Skeletal muscle cell (primary cell): ENCODE results near the gene STT3B.

Experiments used
- DNase-seq: peaks from one replicate; pipeline ENCODE4 v3.0.0-alpha.2; 2010; ENCODE audit warnings: low read depth
- H3K4me3 ChIP-seq: 2 replicates; pipeline ENCODE4 v1.5.1; 2011; ENCODE audit warnings: low read depth, mild to moderate bottlenecking, control low read depth, low read length, moderate library complexity

Gene STT3B

DNA sequence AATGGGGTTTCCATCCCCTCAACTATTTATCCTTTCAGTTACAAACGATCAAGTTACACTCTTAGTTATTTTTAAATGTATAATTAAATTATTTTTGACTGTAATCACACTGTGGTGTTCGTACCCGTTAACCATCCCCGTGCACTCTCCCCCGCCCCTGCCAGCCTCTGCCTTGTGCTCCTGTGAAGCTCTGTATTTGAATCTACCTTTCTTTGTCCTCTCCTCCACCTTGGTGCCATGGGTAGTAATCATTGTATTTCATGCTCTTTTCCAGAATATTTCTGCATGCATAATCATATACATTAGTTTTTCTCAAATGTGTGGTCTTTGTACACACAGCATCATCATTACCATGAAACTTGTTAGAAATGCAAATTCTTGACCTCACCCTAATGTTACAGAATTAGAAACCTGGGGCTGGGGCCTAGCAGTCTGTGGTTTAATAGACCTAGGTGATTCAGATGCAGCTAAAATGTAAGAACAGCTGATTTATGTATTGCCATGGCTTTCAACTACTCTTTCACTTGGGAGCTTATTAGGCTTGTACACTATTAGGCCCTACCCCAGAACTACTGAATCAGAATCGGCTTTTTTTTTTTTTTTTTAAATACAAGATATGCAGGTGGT is 91.5 kb downstream of the STT3B start:
- no peak overlapping the region for H3K4me3 ChIP-seq
- no peak for DNase-seq

DNA sequence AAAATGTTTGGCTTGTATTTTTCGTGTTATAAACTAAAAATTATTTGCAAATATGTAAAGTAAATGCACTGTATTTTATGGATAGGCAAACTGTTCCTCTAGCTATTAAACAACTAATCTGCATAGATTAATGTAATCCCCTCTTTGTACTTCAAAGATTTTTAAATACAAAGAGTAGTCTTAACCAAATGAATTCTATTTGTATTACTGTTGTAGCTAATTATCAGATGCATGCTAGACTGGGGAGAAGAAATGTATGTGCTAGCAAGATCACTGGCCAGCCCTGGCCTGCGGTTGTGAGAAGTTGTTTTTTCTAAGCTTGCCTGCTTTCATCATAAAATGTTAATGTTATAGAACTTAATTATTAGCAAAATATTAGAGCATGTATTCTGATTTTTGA is 92.6 kb downstream of the STT3B start:
- no peak overlapping the region for H3K4me3 ChIP-seq

DNA sequence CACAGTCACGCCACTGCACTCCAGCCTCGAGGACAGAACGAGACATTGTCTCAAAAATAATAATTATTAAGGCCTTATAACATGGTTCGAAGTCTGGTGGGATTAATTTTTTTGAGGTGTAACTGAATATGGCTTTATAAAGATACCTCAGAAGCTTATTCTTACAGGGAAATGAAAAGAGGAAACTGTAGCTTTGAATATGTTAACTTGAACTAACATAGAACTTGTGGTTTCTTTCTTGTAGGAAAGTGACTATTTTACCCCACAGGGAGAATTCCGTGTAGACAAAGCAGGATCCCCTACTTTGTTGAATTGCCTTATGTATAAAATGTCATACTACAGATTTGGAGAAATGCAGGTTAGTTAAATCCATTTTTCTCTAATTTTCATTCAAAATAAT is 96.3 kb downstream of the STT3B start:
- no peak for DNase-seq

More for the DNA sequence above, 92.6 kb downstream of the STT3B start:
- no peak for DNase-seq

DNA sequence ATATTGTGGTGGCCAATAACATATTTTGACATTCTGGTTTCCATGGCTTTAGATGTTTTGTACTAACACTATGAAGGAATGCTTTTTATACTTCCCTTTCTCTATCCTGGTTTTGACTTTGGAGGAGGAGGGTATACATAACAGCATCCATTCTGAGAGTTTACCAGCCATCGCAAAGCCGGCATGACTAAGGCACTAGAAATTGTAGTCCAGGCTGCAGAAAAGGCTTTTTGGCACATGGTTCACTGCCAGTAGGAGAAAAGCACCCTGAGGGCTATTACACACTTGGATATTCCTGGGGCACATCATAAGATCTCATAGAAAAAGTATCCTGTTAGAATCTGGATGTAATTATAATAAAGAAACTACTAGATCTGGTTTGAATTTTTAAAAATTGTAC is 101.8 kb downstream of the STT3B start:
- no peak for DNase-seq
- no peak overlapping the region for H3K4me3 ChIP-seq

More for the DNA sequence above, 96.3 kb downstream of the STT3B start:
- no peak overlapping the region for H3K4me3 ChIP-seq

DNA sequence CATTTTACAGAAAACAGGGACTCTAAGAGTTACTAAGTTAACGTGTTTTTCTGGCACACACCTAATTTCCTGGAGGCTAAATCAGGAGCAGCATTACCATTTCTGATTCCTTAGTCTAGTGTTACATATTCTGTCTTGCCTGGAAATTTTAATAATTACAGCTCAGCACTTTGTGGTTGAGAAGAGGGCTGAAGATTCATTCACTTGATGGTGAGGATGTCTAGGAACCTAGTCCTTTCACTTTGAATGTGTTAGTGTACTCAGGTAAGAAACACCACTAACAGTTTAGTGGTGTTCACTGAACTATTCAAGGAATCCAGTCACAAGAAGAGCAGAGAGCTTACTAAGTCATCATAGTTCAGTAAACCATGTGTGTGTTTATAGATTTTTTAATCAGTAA is 102.8 kb downstream of the STT3B start:
- H3K4me3 ChIP-seq, result no peak overlapping the region
- no peak for DNase-seq

DNA sequence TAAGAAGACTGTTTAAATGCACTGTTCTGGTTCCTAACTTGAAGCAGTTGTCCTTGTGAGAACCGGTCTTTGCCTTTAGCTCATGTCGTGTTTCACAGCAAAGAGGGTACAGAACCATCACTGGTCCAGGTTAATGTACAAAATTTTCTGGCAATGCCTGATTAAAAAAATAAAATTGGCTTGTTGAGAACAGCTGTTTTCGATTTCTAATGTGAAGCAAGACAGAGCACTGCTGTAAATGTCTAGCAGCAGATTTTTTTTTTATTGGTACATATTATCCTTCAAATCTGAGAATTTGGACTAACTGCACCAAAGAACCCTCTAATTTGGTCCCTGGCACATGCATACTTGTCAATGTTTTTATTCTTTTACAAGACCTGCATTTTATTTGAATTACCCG is 103.3 kb downstream of the STT3B start:
- DNase-seq, result no peak
- no peak overlapping the region for H3K4me3 ChIP-seq

DNA sequence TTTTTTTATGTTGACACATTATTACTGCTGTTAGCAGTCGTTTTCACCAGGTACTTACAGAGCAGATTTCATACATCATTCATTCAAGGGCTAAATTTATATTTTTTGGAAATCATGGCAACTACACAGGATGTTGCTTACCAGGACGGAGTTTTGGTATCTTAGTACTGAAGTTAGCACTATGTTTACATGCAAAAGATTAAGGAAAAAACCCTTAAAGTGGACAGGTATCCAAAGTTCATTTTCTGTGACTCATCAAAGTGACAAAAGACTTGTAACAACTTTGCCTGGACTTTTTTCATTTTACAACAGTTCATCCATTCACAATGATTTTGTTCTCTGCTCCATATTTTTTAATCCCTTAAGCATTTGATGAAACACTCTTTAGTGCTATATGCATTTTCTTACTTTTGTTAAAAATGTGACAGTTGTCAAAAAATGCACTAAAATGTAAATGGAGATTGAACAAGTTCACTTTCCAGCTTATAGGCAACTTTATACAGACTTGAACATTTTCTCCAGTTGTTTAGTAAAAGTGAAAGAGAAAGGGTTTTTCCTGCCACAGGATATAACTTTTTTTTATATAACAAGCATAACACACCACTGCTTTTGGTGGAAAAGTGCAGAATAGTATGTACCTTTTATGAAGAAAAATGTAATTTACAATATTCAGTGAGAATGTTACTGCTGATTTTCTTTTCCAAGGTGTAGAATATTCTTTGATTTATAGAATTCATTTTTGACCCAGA is 104.1 kb downstream of the STT3B start:
- no peak for DNase-seq
- H3K4me3 ChIP-seq, result no peak overlapping the region

DNA sequence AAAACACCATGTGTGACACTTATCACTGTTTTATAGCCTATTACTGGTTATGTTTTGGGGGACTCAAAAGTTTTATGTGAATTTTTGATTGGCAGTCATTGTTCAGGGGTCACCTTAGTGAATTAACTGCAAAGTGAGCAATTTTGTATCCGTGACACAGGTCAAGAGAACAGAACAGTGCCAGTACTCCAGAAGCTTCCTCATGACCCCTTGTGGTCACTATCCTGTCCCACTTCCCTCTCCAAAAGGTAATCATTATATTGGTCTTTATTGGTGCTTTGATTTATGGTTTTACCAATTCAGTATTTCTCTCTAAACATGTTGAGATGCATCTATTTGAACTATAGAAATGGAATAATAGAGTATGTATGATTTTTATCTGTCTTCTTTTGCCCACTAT is 107.1 kb downstream of the STT3B start:
- no peak overlapping the region for H3K4me3 ChIP-seq
- no peak for DNase-seq

DNA sequence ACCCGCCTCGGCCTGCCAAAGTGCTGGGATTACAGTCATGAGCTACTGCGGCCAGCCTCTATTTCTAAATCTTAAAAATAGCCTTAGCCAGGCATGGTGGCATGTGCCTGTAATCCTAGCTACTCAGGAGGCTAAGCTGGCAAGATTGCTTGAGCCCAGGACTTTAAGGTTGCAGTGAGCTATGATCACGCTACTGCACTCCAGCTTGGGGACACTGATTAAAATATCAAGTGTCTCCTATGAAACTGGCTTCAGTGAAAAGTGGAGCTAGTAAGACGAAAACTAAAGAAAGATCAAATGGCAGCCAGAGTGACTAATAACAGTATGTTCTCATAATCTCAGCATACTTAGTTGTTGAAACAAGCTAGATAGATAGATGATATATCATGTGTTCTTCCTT is 112.5 kb downstream of the STT3B start:
- no peak for DNase-seq
- no peak overlapping the region for H3K4me3 ChIP-seq

DNA sequence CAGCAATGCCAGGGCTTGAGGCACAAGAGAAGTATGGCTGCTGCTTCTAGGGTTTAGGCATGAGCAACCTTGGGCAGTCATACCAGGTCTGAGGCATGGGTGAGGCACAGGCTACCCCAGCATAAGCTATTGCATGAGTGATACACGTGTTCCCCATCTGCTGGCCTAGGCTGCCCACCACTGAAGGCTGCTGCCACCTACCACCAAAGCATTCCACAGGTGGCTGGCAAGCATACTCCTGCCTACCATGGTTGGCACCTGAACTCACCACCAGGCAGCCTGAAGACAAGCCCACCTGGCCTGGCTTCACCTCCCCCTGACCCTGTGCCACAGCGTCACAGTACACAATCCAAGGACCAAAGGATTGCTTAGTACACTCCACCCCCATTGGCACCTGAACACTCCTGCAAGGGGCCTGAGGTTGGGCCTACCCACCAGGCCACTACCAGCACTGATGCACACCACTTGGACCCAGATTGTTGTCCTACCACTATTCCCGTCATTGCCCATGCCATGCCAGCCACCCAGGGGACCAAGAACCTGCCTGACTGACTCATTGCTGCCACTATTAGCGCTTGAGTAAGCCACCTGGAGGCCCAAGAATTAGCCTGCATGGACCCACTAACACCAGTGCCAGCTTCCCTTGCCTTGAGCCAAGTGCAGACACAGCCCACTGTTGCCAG is 115.7 kb downstream of the STT3B start:
- DNase-seq, result no peak
- H3K4me3 ChIP-seq, result no peak overlapping the region

DNA sequence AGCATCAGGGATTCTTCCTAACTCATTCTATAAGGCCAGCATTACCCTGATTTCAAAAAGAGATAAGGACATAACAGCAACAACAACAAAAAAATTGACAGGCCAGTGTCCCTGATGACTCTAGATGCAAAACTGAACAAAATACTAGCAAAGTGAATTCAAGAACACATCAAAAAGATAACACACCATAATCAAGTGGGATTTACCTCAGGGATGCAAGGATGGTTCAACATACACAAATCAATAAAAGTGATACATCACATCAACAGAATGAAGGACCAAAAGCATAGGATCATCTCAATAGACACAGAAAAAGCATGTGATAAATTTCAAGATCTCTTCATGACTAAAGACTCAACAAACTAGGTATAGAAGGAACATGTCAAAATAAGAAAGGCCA is 119.6 kb downstream of the STT3B start:
- DNase-seq, result no peak
- no peak overlapping the region for H3K4me3 ChIP-seq

DNA sequence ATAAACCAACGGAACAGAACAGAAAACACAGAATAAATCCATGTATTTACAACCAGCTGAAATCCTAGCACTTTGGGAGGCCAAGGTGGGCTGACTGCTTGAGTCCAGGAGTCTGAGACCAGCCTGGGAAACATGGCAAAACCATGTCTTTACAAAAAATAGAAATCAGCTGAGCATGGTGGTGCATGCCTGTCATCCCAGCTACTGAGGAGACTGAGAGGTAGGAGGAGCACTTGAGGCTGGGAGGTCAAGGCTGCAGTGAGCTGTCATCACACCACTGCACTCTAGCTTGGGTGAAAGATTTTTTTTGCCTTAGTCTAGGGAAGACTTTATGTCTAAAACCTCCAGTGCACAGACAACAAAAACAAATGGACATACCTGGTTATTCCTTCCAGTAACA is 120.7 kb downstream of the STT3B start:
- no peak overlapping the region for H3K4me3 ChIP-seq
- DNase-seq, result no peak

DNA sequence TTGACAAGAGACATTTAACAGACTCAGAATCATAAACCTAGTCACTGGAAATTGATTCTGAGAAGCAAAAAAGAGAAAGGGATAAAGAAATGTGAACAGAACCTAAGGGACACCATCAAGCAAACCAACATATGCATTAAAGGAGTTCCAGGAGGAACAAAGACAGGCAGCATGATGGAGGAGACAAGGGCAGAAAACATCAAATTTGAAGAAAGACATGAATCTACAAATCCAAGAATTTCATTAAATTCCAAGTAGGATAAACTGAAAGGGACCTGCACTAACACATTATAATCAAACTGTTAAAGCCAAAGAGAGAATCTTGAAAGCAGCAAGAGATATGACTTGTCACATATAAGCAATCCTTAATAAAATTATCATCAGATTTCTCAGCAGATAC is 122.3 kb downstream of the STT3B start:
- H3K4me3 ChIP-seq, result no peak overlapping the region
- DNase-seq, result no peak

DNA sequence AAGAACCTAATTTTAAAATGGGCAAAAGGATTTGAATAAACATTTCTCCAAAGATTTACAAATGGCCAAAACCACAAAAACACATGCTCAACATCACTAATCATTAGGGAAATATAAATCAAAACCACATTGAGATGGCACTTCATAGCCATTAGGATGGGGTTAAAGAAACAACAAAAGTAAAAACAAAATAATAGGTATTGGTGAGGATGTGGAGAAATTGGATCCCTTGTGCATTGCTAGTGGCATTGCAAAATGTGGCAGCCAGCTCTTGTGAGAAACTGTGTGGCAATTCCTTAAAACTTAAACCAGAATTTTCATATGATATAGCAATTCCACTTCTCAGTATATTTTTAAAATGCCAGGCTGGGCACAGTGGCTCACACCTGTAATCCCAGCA is 126.5 kb downstream of the STT3B start:
- no peak for DNase-seq
- no peak overlapping the region for H3K4me3 ChIP-seq

DNA sequence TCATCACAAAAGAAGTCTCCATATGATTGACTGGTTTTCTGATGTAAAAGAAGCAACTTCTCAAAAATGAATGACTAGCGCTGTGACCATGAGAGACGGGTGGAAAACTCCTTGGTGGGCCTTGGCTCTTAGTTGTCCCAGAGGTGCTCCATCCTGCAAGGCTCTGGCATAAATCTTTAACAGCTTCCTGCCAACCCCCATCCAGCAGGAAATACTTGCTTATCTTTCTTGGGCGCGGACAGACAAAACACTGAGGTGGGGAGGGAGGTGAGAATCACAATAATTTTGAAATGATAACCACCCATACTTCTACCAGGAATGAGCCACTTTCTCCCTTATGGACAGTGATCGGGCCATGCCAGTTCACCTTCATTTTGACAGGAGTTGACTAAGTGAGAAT is 128.6 kb downstream of the STT3B start:
- DNase-seq, result no peak
- H3K4me3 ChIP-seq, result no peak overlapping the region

DNA sequence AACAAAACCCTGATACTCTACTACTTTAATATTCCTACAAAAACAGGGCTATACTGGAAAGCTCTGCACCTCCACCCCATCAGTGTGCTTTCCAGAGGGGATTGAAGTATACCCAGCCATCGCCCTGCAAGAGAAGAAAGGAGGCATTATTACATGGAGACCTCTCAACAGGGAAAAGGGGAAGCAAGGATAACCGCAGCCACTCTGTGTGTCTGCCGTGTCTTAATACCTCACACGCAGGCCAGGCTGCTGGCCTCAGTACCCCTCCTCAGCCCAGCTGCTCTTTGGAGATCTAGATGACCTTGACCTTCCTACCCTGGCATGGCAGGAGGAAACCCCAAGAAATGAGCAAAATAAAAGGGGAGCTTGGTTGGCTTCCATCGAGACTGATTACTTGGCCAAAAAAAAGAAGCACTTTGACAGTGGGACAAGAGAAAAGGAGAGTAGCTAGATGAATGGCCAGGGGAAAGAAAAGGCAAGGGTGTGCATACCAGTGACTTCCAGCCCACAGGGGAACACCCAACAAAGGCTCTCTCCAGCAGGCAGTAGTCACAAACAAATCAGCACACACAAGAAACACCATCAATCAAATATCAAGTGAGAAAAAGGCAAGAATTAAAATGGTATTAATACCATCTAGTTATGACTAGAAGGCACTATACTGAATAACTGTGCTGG is 129.4 kb downstream of the STT3B start:
- no peak for DNase-seq
- no peak overlapping the region for H3K4me3 ChIP-seq

DNA sequence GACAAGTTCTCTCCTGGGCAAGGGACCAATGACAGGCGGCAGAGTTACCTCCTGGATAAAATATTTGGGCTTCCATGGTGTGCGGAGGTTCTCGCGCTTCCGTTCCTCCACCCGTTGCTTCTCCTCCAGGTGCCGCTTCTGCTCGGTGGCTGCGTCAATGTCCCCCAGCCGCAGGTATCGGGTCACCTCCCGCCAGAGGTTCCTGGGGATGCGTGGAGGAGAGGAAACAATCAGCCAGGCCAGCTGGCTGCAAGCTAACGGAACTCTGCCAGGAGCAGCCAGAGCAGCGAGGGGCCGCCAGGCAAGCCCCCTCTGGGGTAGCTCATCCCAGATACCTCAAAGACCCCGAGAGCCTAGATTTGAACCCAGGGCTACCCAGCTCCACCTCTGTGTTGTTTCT is 131.3 kb downstream of the STT3B start:
- no peak overlapping the region for H3K4me3 ChIP-seq
- DNase-seq, result no peak

DNA sequence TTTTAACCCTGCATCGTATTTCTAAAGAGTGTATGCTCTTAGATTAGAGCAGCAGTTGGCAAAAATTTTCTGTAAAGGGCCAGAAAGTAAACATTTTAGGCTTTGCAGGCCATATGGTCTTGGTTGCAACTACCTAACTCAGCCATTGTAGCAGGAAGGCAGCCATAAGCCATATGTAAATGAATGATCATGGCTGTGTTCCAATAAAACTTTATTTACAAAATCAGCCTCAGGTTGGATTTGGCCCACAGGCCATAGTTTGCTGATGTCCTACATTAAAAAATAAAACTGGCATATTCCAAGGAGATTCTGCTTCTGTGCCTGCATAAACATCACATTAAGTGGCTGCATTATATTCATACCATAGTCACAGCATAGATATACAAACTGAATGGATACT is 134.9 kb downstream of the STT3B start:
- DNase-seq, result no peak
- H3K4me3 ChIP-seq, result no peak overlapping the region

DNA sequence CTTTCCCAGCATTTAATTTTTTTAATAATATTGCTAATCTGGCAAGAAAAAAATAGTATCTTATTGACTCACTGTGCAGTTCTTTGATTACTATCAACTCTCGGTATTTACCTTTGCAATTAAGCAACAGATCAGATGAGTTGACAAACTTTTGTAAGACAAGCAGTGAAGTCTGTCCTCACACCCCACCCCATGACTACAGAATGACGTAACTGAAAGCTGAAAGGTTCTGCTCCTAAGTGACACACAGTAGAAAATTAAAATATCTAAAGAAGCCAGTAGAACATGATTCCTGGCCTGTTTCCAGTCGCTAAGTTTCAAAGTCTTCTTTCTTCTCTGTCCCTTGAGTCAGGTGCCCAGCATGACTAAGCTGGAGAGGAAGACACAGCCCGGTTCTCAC is 135.5 kb downstream of the STT3B start:
- no peak for DNase-seq
- no peak overlapping the region for H3K4me3 ChIP-seq

DNA sequence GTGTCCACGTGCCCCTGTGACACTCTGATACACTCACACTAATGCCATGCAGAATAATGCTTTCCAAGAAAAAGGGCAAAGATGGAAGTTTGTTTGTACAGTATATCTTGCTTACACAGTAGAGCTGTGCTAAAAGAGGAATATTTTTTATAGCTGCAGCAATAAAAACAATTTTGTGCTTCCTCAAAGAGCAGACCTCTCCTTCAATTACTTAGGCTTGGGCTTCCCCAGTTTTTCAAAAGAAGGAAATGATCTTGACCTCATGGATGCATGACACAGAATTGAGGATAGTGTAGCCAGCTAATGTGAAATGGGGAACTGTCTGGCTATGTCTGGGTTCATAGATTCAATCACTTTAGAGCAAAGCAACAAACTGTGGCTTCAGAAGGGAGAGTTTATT is 137.4 kb downstream of the STT3B start:
- DNase-seq, result no peak
- H3K4me3 ChIP-seq, result no peak overlapping the region
